ENCODE data around the gene CEP78.

DNA sequence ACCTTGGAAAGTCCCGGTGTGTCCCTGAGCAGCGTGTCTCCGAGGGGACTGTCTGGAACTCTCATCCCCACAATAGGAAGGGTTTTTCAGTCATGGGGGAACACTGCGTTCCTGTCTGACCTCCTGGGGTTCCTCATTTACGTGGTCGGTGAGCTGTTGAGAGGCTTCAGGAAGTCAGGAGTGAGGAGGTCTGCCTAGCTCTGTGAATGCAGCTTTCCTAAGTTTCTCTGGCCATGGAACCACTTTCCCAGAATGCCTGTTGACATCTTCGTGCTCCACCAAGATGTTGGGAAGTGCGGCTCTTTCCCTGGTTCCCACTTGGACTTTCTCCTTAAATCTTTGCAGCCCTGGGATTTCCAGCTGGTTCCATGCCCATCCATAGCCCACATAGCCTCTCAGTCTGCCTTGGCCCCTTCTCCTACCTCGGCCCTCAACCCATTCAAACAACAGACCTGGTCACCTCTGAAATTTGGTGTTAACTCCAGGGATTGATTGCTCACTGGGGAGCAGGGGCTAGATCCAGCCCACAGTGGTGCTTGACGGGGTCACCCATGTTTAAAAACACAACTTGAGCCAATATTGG, 88.3 kb downstream of the CEP78 start:
- TF ChIP-seq POLR2A (IDR thresholded peaks at IDR 0.05): no peak
- TF ChIP-seq CTCF (IDR thresholded peaks at IDR 0.05): no peak

Measured in right lobe of liver (tissue), 4 donors.